Chondrocyte (in vitro differentiated cells): Measurements from ENCODE around the gene PAM. TPM values are rescaled to one million over a fixed set of nuclear protein-coding genes. Genes with fewer than 3 reads are reported as not detected.
A peak's percentile ranks its signal among the peaks of the same experiment; 100 is the strongest.

Source experiments
- DNase-seq: peaks from one replicate; pipeline ENCODE4 v3.0.0; 2021; ENCODE audit warnings: mixed read lengths, low spot score
- H3K27ac Mint-ChIP-seq: one replicate; pipeline ENCODE4 v1.8.0; 2021; ENCODE audit warnings: mild to moderate bottlenecking, moderate library complexity, mixed read lengths; ENCODE audit not compliant: unreplicated experiment
- H3K27me3 Mint-ChIP-seq: 2 replicates; pipeline ENCODE4 v1.8.0; 2021; ENCODE audit warnings: low read depth, mixed read lengths
- H3K36me3 Mint-ChIP-seq: 2 replicates; pipeline ENCODE4 v1.8.0; 2021; ENCODE audit warnings: low read depth, mixed read lengths
- H3K4me1 Mint-ChIP-seq: 2 replicates; pipeline ENCODE4 v1.8.0; 2021; ENCODE audit warnings: low read depth, mild to moderate bottlenecking, mixed read lengths
- H3K4me3 Mint-ChIP-seq: one replicate; pipeline ENCODE4 v1.8.0; 2021; ENCODE audit warnings: mild to moderate bottlenecking, moderate library complexity, mixed read lengths; ENCODE audit not compliant: unreplicated experiment
- H3K9me3 Mint-ChIP-seq: 2 replicates; pipeline ENCODE4 v1.8.0; 2021; ENCODE audit warnings: low read depth, mixed read lengths
- CTCF ChIP-seq: fragments of 200-600 bp; sonication (generic); IDR thresholded peaks from 2 replicates; pipeline ENCODE4 v1.5.0; 2021; ENCODE audit warnings: antibody characterized with exemption, mild to moderate bottlenecking, moderate library complexity
- total RNA-seq: library from RNA; stranded (reverse); gene quantifications from 3 replicates; pipeline ENCODE4 v1.2.1, GENCODE V29; 2021

Gene PAM
- total RNA-seq, 1 donor from 2014 or later, result 293 TPM

GRCh38 chr5:102778478-102778877, 23.4 kb downstream of the PAM start:
- Mint-ChIP-seq H3K27me3 (no peaks in the 10 kb centered on the region), H3K36me3 (peaks cover 6% of the 10 kb centered on the region), H3K27ac (peak overlapping the region; percentile 87), H3K9me3 (peaks cover 9% of the 10 kb centered on the region), H3K4me1 (peaks cover 54% of the 10 kb centered on the region), H3K4me3 (no peak overlapping the region)
- no peak for DNase-seq
- TF ChIP-seq CTCF, result no peak

- TF ChIP-seq CTCF, result no peak
- H3K27ac Mint-ChIP-seq, result no peak overlapping the region
- H3K4me3 Mint-ChIP-seq, result no peak overlapping the region
- H3K27me3 Mint-ChIP-seq, result no peaks in the 10 kb centered on the region
- no peak for DNase-seq
- peaks cover 44% of the 10 kb centered on the region for H3K4me1 Mint-ChIP-seq
- H3K36me3 Mint-ChIP-seq, result peaks cover 1% of the 10 kb centered on the region
- peaks cover under 1% of the 10 kb centered on the region for H3K9me3 Mint-ChIP-seq
Measured at GRCh38 chr5:102781359-102781758, 26.3 kb downstream of the PAM start.

GRCh38 chr5:102781786-102782185, 26.7 kb downstream of the PAM start:
- no peaks in the 10 kb centered on the region for H3K27me3 Mint-ChIP-seq
- H3K4me3 Mint-ChIP-seq, result no peak overlapping the region
- H3K36me3 Mint-ChIP-seq, result peaks cover 1% of the 10 kb centered on the region
- H3K27ac Mint-ChIP-seq, result no peak overlapping the region
- DNase-seq, result no peak
- no peak for TF ChIP-seq CTCF
- no peaks in the 10 kb centered on the region for H3K9me3 Mint-ChIP-seq
- peaks cover 44% of the 10 kb centered on the region for H3K4me1 Mint-ChIP-seq

GRCh38 chr5:102782217-102782872, 27.2 kb downstream of the PAM start:
- H3K4me1 Mint-ChIP-seq, result peaks cover 44% of the 10 kb centered on the region
- H3K4me3 Mint-ChIP-seq, result no peak overlapping the region
- H3K36me3 Mint-ChIP-seq, result peaks cover 1% of the 10 kb centered on the region
- H3K27ac Mint-ChIP-seq, result no peak overlapping the region
- H3K27me3 Mint-ChIP-seq, result no peaks in the 10 kb centered on the region
- H3K9me3 Mint-ChIP-seq, result no peaks in the 10 kb centered on the region
- no peak for TF ChIP-seq CTCF
- no peak for DNase-seq

- H3K4me3 Mint-ChIP-seq, result no peak overlapping the region
- no peak overlapping the region for H3K27ac Mint-ChIP-seq
- no peak for DNase-seq
- peaks cover 15% of the 10 kb centered on the region for H3K4me1 Mint-ChIP-seq
- H3K36me3 Mint-ChIP-seq, result peaks cover 1% of the 10 kb centered on the region
- H3K9me3 Mint-ChIP-seq, result no peaks in the 10 kb centered on the region
- H3K27me3 Mint-ChIP-seq, result no peaks in the 10 kb centered on the region
- TF ChIP-seq CTCF, result no peak
Measured at GRCh38 chr5:102787134-102787533, 32.0 kb downstream of the PAM start.
